ENCODE data around the gene EIF4E2.
"Not testable (repeated sequence)": the region's sequence is repeated elsewhere in the genome, so short reads cannot be mapped to it uniquely, and the experiment has no call there.

Gene EIF4E2

DNA sequence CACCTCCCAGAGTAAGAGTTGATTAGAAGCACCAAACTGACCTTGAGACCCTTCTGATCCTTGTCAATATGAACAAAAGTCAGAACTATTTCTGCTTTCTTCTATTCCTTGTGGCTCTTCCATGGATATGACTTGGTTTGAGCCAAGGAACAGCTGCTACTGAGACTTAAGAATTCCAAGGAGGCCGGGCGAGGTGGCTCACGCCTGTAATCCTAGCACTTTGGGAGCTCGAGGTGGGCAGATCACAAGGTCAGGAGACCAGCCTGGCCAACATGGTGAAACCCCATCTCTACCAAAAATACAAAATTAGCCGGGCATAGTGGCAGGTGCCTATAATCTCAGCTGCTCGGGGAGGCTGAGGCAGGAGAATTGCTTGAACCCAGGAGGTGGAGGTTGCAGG lies 20.0 kb downstream of the EIF4E2 start:
- not testable (repeated sequence) for DNase-seq

DNA sequence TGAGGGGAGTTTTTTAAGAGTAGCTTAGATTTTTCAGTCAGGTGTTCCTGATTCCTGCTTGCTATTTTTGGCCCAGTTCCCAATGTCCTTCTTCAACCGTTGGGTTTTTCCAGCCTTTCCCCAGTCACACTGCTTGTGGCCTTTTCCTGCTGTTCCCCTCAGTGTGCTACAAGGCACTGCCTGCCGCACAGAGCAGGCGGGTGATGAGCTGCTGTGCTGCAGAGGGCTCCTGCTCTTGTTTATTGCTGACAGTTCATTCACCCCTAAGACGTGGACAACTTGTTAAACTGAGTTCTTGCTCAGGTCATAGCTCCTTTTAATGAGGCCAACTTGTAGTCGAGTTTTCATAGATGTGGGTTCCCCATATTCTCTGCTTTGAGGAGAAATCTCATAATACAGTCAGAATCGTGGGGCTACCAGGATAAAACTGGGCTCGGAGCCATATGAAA lies 20.6 kb downstream of the EIF4E2 start:
- no peak for DNase-seq

DNA sequence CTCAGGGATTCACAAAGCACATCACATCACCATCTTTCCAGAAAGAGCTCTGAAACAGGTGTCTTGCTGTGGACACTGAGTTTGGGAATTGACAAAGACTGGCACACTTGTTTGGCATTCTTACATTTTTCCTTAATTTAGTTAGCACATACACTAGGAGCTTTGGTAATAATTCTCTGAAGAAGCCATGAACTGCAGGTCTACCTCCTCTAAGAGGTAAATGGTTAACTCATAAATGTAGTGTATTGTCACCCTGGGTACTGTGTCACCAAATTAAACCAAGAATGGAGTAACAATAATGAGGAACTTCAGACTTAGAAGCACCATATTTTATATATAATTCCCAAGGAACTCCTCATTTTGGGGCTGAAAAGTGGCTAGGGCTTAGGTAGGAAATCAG lies 22.6 kb downstream of the EIF4E2 start:
- DNase-seq = no peak

DNA sequence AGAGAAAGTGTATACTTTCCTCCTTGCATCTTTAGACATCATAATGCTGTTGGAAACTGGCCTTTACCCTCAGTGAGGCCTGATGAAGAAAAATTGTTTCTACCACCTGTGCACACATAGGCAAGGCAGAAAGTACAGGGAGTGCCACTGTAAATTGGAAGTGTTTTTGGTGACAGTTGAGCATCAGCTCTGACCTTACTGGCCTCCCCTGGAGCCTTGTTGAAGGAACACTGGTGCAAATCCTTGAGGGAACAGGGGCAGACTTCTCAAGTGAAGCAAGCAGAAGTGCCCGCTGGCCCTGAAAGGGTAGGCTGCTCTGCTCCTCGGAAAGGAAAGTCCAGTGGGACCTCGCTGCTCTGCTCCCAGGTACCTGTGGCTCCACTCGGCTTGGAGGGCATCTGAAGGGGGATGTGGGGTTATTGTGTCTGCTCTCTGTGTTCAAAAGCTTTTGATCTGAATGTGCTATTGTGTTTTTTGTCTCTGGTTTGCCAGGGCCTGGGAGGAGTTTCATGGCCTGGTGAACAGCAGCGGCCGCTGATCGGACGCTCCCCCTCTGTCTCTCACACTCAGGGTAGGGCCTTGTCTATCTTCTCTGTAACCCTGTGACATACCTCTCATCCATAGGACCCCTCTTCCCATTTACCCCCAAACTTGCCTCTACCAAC lies 23.4 kb downstream of the EIF4E2 start:
- DNase-seq = no peak

DNA sequence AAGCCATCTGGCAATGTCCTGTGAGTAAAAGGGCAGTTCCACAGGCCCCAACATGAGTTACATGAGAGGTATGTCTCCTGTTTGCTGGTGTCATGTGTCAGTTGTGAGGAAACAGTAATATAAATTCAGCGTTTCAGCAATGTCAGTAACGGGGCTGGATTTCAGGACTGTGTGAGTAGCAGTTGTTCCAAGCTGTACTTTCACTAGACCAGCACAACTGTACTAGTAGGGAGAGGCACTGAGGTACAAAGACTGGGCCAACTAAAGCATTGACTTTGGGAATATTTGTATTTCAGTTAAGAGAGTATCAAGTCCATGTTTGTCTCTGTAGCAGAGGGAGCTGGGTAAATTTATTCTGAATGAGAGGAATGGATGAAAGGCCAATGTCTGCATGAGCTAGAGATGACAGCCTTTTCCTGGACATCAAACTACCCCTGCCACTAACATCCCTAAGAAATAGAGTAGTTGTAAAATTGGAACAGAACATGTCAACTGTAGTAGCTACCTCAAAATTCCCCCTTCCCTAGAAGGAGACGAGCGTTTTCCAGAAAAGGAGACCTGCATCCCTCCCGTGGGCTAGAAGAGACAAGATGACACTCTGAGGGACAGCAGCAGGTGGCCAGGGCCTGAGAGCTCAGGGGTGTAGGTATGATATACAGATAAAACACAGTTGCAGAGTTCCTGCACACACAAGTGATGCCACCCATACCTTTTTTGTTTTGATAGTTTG lies 24.4 kb downstream of the EIF4E2 start:
- DNase-seq = no peak

DNA sequence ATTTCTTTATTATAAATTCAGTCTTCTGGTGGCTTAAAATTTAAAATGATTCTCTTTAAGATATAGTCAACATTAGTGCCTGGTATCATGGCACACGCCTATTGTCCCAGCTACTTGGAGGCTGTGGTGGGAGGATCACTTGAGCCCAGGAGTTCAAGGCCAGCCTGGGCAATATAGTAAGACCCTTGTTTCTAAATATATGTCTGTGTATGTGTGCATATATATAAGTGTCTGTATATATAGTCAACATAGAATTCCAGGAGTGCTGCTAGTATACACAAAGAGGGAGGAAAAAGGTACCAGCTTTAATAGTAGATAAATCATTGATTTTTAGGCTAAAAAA lies 24.9 kb downstream of the EIF4E2 start:
- DNase-seq = no peak

DNA sequence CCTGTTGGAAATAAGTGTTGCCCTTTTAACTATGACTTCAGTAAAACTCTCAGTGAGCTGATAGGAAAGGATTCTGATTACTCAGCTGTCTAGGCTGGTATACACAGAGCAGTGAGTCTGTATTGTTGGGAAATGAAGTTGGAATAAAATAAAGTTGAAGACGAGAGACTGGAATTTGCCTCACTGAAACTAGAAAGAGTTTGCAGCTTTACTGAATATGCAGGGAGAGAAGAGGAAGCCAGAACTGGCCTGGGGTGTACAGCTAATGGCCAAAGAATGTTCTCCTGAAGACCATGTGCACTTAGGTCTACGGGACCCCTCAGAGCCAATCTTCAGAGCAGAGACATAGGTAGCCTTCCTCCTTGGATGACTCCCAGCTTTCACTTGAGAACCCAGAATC lies 26.5 kb downstream of the EIF4E2 start:
- no peak for DNase-seq

DNA sequence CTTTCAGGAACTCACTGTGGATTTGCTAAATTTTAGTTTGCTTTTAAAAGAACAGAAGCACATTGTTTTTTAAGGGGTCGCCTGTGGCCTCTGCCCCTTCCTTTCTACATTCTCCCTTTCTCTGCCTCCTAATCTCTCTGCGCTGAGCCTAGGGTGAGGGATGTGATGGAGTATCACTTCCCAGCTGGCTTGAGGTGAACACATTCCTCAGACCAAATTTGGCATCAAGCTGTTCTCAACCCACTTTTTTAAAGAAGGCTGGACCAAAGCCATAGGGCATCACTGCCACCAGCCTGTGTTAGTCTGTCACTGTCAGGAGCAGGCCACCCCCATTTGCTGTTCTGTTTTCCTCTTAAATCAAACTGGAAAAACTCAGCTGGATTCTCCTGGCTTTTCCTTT lies 27.4 kb downstream of the EIF4E2 start:
- DNase-seq = no peak

DNA sequence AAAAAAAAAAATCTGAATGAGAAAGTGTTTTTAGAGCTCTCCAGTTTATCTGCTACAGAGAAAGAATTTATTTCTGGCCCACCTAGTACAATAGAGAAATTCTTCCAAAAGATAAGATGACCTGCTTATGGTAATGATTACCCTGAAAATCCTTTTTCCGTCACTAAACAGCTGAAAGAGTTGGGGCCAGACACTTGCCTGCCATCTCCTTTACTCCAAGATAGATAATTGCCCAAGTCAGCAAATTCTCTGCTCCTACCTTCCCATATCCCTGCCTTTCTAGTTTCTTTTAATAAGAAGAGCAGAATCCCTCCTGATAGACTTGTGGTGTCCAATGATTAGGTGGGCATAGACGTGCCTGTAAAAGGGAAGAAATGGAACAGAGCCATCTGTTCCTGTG lies 28.1 kb downstream of the EIF4E2 start:
- no peak for DNase-seq

DNA sequence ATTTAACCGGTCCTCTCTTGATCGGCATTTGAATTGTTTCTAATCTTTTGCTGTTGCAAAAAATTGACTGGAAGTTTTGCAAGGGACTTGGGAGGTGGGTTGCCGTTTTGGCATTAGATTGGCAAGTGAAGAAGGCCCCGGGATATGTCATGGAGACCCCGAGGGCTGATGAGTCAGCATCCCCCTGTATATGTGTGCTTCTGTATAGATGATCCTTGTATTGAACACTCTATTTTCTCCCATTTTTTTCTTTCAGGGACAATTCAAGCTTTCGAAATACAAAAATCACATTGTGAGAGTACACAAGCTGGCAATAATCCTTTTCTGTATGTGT lies 30.1 kb downstream of the EIF4E2 start:
- no peak for DNase-seq

DNA sequence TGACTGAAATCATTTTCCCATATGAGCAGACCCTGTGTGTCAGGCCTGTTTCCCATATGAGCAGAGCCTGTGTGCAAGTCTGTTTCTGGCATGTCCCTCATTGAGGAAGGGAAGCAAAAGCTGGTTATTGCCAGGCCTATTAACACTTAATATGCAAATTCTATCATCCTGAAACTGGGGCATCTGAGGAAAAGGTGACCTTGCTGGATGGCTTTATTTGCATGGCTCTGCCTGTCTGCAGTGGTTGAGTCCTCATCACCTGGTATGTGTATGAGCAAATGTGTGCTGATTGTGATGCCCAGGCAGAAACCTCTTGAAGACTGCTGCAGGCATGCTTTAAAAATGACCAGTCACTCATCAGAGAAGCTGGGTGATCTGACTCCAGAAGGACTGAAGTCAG lies 31.2 kb downstream of the EIF4E2 start:
- DNase-seq = no peak

DNA sequence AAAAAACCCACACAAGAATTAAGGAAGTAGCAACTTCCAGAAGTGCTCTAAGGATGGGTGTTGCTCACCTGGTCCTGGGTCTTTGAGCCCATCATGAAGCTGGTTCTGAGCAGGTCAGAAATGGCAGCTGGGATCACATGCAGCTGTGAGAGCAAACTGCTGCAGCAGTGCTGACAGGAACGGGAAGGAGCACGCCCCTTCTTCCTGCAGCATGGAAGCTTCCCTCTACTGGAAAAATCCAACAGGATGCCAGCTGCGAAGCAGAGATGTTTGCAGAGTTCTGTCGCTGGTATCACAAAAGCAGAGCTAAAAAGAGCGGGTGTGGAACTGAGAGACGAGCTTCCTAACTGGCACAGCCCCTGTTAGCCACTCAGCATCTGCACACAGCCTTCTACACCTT lies 33.7 kb downstream of the EIF4E2 start:
- no peak for DNase-seq

DNA sequence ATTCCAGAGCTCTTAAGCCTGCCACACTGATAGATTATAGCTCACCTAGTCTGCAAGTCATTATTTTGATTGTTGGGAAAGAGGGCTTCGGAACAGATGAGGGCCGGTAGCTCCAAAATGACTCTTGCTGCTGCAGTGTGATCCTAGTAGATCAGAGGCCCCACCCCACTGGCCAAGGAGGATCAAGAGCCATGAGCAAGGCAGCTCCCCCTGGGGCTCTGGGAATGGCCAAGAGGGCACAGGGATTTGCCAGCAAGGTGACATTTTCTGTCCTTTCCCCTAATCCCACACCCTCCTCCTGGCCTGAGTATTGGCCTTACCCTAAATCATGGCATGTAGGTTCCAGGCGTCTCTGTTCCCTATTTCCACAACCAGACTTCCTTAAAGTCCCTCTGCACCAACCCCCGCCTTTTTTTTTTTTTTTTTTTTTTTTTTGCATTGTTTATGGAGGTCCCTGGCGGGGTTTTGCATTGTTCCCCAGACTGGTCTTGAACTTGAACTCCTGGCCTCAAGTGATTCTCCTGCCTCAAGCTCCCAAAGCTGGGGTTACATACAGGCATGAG lies 36.5 kb downstream of the EIF4E2 start:
- no peak for DNase-seq

DNA sequence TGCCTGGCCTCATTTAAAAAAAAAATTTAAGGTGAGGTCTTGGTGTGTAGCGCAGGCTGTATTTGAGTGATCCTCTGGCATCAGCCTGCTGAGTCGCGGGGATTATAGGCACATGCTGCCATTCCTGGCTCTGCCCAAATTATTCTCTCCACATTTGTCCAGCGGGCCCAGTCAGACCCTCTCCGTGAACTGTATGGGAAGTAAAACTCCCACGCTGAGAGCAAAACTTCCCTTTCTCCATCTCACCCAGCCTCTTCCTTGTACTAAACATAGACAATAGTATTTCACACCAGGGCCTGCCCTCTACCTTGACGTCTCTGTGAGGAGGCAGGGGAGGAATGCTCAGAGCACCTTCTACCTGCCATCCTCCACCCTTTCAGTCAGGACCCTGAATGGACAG lies 37.0 kb downstream of the EIF4E2 start:
- DNase-seq = no peak

DNA sequence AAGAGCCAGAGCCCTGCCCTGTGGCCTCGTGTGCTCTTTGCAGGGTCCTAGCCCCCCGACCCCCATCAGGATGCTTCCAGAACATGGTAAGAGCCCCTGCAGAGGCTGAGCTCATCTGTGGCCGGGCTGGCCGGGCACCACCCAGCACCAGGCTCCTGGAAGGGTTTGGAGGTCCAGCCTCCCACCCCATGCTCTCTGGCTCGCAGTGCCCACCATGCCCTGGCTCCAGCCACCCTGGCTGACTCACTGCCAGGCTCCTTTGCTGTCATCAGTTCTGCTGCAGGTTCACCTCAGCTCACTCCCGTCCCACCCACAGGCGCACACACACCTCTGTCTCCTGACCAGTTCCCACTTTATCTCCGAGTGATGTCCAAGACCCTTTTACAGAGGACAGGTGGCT lies 37.5 kb downstream of the EIF4E2 start:
- DNase-seq = no peak

DNA sequence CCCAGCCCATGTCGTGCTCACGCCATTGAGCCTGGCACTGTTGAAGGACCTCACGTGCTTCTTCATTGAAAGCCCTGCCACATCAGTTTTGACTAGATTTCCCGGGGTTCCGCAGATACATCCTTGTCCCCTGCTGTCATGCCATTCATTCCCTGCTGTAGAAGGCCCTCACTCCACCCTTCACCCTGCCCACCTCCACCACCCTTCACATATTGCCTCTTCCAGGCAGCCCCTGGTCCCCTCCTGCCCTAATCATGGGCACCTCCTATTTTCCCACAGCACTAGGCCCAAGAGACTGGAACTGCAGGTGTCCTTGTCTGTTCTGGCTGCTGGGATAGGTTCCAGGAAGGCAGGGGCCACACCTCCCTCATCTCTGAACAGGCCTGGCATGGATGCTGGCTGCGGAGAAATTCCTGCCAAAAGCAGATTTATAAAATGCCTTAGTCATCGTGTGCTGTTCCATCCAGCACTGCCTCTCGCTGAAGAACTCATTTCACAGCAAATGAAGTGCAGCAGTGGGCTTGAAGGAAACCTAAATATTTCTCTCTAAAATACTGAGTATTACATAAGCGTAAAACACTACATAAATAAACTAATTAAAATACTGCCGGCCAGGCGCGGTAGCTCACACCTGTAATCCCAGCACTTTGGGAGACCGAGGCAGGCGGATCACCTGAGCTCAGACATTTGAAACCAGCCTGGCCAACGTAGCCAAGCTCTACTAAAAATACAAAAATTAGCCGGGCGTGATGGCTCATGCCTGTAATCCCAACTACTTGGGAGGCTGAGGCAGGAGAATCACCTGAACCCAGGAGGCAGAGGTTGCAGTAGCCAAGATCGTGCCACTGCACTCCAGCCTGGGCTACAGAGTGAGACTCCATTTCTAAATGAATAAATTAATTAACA lies 38.4 kb downstream of the EIF4E2 start:
- no peak for DNase-seq

DNA sequence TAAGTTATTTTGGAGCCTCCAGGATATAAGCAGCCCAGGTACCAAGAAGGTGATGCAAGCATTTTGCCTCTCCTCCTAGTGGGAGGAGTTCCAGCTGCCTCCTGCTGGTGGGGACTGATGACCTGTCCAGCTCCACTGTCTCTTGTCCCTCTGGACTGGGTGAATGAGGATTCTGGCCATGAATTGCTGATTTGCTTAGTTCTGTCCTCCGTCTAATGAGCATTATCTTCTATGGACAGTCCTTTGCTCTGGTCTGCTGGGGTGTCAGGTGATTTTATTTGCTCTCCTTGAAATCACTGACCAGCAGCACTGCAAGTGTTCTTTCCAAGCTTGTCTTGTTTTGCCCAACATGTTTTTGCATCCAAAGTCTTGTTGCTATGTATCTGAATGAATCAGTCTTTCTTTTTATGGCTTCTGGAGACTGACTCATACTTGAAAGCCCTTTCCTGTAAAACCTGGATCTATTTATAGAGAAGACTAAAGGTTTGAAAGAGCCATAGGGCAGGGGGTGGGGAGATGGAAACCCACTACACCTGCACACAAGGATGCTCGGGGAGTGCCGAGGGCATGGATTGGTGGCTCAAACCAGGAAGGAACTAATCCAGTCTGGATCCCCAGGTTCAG lies 42.4 kb downstream of the EIF4E2 start:
- DNase-seq = no peak

DNA sequence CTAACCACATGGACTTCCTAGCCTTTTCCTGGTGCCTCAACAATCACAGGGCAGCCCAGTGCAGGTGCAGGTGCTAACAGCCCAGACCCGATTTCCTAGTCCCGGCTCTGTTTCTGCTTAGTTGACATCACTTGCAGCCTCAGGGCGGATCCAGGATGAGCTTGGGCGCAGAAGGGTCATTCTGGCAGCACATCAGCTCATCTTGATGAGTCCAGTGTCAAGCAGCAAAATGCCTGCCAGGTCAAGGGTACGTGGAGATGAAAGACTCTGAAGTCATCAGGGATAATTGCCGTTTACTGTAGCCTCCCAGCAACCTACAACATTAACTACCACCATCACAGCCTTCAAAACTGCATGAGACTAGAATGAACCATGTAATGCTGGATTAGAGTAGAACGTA lies 43.5 kb downstream of the EIF4E2 start:
- DNase-seq = no peak

DNA sequence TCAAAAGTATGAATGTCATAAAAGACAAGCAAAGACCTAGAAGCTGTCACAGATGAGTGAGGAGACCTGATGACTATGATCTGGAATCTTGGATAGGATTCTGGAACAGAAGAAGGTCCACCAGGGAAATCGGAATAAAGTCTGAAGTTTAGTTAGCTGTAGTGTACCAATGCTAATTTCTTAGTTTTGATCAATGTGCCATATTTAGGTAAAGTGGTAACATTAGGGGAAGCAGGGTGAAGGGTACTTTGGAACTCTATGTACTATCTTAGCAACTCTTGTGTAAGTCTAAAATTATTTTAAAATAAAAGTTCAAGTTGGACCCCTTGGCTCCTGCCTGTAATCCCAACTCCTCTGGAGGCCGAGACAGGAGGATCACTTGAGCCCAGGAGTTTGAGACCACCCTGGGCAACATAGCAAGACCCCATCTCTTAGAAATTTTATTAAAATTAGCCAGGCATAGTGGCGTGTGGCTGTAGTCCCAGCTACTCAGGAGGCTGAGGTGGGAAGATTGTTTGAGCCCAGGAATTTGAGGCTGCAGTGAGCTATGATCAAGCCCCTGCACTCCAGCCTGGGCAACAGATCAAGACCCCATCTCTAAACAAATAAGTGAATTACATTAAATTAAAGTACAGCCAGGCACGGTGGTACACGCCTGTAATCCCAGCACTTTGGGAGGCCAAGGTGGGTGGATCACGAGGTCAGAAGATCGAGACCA lies 47.0 kb downstream of the EIF4E2 start:
- no peak for DNase-seq

DNA sequence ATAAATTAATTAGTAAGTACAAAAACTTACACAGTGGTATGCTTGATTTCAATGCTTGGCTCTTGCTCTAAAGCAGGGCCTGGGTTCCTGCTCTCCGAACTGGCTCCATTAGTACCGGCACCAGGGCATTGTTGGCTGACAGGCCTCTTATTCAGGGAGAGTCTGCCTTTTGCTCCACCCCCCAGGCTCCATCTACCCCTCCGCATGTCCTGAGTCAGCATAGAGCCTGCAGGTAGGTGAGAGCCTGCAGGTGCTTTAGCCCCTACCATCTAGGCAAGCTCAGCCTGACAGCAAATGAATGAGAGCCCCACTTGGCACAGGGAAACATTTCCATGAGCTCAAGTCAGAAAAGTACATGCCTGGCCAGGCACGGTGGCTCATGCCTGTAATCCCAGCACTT lies 47.8 kb downstream of the EIF4E2 start:
- DNase-seq = no peak

DNA sequence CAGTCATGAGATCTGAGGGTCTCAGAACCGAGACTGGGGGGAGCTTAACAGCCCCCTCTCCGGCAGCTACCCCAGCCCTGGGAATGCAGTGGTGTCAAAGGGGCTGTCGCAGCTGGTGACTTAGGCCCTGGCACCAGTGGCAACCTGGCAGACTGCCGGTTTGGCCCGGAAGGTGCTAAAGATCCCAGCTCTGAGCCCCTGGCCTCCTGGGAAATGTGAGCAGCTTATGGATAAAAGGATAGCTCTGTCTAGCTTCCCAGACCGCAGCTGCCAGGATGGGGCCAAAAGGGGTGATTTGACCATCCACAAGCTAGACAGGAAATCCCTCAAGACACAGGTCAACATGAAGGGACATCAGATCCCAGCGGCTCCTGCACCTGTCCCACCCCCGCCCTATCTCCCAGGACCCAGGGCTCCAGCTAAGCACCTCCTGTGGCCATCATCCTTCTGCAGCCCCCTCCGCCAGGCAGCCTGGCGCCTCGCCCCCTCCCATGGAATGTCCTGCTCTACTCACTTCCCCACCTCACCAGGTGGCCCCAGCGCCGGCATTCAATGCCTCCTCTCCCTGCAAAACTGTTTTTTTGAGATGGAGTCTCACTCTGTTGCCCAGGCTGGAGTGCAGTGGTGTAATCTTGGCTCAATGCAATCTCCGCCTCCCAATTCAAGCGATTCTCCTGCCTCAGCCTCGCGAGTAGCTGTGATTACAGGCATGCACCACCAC lies 49.7 kb downstream of the EIF4E2 start:
- DNase-seq = no peak

DNA sequence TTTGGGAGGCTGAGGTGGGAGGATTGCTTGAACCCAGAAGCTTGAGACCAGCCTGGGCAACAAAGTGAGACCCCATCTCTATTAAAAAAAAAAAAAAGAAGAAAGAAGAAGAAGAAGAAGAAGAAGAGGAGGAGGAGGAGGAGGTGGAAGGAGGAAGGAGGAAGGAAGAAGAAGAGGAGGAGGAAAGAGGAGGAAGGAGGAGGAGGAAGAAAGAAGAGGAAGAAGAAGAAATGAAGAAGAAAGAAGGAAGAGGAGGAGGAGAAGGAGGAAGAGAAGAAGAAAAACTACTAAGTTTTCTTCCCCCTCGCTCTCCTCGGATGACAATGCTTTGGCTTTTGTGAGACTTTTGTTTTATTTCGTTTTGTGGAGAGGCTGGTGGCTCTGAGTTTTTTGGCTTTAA lies 52.8 kb downstream of the EIF4E2 start:
- no peak for DNase-seq

All from hematopoietic multipotent progenitor cell treated with erythropoietin and hydrocortisone succinate and interleukin-3 and kit ligand, for 4 days (in vitro differentiated cells).